Fibroblast of skin of right quadriceps (primary cell): ENCODE data around the gene NAGPA.
"Not testable (repeated sequence)": the region's sequence is repeated elsewhere in the genome, so short reads cannot be mapped to it uniquely, and the experiment has no call there.

Source experiments
- DNase-seq: peaks from one replicate; pipeline ENCODE4 v3.0.0-alpha.2; 2013

NAGPA gene

DNA sequence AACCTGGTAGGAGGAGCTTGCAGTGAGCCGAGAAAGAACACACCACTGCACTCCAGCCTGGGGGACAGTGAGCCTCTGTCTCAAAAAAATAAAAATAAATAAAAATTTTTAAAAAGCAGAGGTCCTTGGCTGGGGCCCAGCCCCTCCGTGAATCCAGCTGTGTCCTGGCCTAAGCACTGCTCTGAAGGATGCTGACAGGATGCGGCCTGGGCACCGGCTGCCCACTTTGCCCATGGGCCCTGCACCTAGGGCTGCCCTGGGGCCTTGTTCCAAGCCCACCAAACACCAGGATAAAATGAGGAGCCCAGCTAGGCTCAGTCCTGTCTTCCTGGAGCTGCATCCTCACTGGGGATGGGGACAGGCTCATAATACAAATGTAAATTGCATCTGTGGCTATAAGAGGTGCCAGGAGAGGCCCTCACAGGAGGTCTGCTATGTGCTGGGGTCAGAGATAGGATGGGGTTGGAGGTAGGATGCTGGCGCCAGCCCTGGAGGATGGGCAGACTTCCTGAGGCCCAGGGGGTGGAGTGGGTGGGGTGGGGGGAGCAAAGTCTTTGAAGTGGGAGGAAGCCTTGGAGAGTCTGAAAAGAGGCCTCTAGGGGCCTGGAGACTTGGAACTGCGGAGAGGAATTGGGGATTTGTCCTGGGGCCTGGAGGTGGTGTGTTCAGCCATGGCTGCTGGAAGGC lies 25.8 kb upstream of the NAGPA start:
- no peak for DNase-seq

DNA sequence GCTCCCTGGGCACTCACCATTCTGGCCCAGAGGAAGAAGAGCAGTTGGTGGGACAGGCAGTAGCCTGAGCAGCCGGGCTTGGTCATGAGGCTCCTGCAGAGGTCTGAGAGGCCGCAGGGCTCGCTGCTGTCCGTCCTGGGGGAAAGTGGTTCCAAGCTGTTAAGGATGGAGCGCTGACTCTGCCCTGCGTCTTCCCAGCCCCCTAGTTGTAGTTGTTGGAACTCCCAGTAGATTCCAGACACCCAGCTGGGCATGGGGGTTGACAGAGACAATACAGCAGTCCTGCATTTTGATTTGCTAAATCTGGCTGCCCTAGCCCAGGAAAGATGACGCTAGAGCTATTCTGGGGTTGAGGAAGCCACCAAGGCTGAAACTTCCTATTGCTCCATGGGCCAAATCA lies 24.7 kb upstream of the NAGPA start:
- peak; percentile 42 for DNase-seq

DNA sequence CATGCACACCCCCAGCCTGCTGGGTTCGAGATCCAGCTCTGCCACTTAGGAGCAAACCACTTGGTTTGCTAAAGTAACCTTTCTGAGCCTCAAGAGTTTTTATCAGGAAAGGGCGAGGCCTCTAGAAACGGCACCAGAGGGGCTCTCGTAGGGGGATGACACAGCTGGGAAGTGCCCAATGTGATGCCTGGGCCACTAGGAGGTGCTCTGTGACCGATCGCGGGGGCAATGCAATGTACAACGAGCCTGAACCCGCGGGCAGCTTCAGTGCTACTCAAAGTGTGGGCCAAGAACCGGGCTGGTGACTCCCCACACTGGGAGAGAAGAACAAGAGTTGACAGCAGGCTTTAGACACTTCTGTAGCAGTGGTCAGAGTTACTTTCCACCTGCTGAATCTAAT lies 22.6 kb upstream of the NAGPA start:
- no peak for DNase-seq

DNA sequence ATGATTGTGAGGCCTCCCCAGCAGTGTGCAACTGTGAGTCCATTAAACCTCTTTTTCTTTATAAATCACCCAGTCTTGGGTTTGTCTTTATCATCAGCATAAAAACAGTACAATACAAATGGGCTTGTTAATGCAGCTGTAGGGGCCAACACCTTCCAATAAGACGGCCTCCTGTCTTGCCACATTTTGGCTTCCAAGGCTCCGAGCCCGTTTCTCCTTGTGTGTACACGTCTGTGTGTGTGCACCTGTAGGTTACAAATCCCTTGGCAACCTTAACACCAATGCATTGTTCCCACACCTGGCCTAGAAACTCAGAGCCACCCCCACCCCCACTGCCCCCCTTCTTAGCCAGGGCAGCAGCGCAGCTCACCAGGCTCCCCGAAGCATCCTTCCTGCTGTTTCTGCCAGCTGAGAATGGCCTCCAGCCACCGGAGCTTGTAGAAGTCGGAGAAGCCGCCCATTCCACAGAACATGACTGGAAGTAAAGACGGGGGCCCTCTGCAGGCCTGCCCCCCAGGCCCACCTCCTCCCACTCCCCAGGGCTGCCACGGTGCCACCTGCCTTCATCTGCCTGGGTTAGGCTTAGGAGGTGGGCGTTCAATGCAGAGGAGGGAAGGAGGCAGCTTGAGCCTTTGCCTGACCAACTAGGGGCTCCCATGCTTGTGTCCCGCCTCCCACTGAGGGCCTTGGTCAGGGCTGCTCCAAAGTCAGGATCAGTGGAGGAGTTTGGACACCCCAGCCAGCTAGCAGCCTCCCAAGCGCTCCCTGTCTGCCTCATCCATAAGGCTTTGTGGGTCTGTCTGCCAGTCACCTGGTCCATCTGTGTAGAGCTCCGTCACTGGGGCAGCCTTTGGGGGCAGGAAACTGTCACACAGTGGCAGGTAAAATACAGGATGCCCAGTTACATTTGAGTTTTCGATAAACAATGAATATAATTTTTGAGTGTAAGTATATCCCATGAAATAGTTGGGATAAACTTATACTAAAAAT lies 21.4 kb upstream of the NAGPA start:
- DNase-seq, result no peak

- no peak for DNase-seq
Measured at GRCh38 chr16:5046914-5047313, 13.2 kb upstream of the NAGPA start.

GRCh38 chr16:5045499-5046115 lies 11.9 kb upstream of the NAGPA start:
- no peak for DNase-seq

DNA sequence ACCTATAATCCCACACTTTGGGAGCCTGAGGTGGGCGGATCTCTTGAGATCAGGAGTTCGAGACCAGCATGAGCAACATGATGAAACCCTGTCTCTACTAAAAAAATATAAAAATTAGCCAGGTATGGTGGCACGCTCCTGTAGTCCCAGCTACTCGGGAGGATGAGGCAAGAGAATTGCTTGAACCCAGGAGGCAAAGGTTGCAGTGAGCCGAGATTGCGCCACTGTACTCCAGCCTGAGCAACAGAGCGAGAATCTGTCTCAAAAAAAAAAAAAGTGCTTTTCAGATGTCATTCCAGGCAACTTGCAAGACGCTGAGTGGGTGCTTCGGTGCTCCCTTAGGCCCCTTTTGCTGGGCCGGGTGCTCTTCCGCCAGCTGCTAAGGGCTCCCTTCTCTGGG lies 10.8 kb upstream of the NAGPA start:
- DNase-seq, result not testable (repeated sequence)

- DNase-seq, result no peak
Measured at GRCh38 chr16:5044011-5044540, 10.3 kb upstream of the NAGPA start.

DNA sequence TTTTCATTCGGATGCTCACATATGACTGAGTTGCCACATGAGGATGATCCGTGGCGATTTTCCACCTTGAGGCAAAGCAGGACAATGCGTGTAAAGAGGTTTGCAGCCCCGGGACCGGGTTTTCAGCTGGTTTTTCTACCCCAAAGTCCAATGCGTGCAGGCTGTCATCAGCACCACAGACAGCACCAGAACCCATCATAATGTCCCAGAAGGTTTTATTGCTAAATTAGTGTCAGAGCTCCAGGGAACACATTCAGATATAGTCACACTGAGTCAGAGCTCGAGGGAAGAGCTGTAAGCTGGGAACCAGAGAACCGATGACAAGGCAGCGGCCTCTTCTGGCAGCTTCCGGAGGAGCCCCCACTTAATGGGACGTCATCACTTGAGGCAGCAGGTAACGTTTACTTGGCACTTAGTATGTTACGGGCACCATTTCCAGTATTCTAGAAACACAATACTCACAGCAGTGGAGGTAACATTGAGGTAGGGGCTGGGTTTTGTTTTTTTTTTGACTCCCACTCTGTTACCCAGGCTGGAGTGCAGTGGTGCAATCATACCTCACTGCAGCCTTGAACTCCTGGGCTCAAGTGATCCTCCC lies 8.9 kb upstream of the NAGPA start:
- DNase-seq, result peak; percentile 44

- DNase-seq, result peak; percentile 55
Measured at GRCh38 chr16:5041600-5042133, 7.9 kb upstream of the NAGPA start.

DNA sequence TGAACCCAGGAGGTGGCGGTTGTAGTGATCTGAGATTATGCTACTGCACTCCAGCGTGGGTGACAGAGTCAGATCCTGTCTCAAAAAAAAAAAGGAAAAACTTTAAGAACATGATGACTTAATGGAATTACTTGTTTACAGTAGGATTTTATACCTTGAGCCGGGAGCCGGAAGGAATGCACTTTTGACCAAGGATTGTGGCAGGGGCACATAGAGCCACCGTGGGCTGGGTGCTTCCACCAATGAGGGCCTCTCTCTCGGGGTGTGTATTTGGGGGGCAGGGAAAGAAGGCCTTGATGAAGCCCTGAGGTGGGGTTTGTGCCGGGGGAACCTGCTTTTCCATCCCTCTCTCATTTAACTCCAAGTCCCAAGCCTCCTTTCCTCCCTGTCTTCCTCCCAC lies 6.7 kb upstream of the NAGPA start:
- DNase-seq, result no peak

GRCh38 chr16:5036228-5037156 lies 2.8 kb upstream of the NAGPA start:
- DNase-seq, result no peak

DNA sequence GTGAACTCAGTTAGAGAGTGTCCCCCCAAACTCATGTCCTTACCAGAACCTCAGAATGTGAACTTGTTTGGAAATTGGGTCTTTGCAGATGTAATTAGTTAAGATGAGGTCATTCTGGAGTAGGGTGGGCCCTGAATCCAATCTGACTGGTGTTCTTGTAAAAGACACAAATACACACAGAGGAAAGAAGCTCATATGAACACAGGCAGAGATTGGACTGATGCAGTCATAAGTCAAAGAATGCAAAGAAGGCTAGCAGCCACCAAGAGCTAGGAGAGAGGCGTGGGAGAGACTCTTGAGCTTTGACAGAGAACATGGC lies 2.1 kb upstream of the NAGPA start:
- DNase-seq, result no peak

GRCh38 chr16:5034167-5034523 lies 410 bp upstream of the NAGPA start:
- DNase-seq, result no peak

GRCh38 chr16:5032748-5033167 lies 977 bp downstream of the NAGPA start:
- no peak for DNase-seq

- no peak for DNase-seq
Measured at GRCh38 chr16:5031601-5032000, 2.1 kb downstream of the NAGPA start.

DNA sequence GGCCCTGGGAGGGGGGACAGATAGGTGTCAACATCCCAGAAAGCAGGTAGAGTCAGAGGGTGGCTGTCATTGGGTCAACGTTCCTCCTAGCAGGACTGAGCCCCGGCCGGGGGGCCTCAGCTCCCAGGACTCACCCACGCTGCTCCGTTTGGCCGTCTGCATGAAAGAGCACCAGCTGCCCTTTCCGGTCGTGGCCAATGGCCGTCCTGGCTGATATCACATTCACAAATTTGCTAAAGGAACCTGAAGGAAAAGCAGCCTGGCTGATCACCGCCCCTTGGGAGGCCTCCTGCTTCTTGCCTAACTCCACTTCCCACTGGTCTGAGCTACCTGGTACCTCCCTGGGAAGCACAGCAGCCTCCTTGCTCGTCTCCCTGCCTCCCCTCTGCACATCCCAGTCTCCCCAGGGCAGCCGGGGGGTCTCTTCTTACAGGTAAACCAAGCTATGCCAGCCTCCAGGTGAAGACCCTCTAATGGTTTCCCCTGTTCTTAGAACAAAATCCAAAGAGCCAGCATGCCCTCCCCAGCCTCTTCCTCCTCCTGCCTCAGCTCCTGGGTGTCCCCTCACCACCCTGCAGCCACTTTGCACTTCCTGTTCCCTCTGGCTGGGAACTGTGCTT lies 3.4 kb downstream of the NAGPA start:
- DNase-seq, result no peak

DNA sequence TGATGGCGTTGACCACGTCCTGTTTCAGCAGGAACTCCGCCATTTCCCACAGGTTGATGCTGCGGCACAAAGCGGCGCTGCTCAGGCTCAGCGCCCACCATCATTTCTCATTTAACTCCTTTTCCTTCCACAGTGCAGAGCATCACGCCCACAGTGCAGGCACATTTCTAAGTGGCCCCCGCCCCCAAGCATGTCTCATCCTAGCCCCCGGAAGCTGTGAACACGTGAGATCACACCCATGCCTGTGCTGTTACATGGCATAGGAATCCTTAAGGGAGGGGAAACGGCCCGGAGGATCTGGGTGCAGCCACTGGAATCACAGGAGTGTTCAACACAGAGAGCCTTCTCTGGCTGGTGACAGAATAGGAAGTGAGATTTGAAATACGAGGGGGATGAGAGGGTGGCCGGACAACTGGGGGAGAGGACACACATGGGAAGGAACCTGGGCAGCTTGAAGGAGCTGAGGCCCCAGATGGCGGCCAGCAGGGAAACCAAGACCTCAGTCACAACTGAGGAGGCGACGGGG lies 4.7 kb downstream of the NAGPA start:
- DNase-seq, result no peak

DNA sequence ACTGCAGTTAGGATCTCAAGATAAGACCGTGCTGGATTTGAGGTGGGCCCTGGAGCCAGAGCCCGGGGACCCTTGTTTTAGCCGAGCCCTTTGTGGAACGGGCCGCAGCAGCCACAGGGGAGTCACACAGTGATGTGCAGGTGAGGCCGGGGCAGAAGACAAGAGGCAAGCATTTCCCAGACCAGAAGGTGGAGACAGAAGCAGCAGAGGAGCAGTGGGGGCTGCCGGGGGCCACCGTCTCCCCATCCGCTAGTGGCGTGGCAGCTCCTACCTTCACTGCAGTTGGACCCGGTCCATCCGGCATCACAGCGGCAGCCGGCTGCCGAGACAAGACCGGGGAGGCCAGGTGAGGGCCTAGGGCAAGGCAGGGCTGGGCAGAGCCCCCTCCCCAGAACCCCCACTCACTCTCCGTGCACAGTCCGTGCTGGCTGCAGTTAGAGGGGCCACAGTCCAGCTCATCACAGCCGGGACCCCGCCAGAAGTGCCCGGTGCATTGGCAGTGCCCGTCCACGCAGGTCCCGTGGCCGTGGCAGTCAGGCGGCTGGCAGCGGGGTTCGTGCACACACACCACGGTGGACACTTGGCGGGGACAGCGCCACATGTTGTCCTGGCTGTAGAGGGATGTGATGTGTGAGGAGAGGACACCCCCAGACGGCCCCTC lies 6.0 kb downstream of the NAGPA start:
- no peak for DNase-seq

DNA sequence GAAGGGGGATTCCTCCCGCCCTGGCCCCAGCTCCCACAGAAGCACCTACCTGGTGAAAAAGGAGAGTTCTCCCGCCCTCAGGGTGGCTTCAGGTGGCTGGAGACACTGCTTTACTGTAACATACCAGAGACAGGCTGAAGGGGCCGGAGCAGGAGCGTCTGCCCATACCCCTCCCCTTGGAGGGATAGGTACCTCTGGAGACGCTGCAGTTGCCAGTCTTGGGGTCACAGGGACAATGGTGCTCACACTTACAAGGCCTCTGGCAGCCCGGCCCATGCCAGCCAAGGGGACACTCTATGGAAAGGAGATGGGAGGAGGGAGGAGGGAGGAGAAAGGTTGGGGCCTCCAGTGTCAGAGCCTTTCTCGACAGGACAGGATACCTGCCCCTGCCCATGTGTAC lies 6.6 kb downstream of the NAGPA start:
- DNase-seq, result no peak

DNA sequence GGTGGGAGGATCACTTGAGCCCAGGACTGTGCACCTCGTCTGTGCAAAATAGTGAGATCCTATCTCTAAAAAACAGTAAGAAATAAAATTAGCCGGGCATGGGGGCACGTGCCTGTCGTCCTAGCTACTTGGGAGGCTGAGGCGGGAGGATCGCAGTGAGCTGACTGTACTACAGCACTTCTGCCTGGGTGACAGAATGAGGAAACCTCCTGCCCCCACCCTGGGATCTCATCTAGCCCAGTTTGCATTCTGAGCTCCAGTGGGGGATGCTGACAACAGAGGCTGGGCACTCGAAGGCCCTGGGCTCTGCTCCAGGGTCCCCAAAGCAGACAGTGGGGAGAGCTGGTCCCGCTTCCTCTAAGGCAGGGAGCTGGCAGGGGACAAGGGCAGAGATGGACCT lies 7.1 kb downstream of the NAGPA start:
- DNase-seq, result no peak
